HepG2 (cell line): ENCODE data around the gene STOML2. TPM values are rescaled to one million over a fixed set of nuclear protein-coding genes. Genes with fewer than 3 reads are reported as not detected.

Source experiments
- ATAC-seq: fragments of 200-7000 bp; cut with Tn5 transposase; 3 replicates; pipeline ENCODE4 v1.9.1; 2020; ENCODE audit warnings: mild to moderate bottlenecking, moderate library complexity
- BruUV-seq: library from RNA; stranded (reverse); fragments of 400-500 nt; replicated peaks from 2 replicates; lab custom pipeline; 2021; lab: Mats Ljungman, UMichigan
- CTCF ChIA-PET: fragments of 300-600 bp; formaldehyde crosslinking; extraction: SDS; loops from one replicate; lab custom pipeline; 2021; ENCODE audit warnings: low total read pairs, inconsistent platforms, low intra/inter-chr PET ratio; lab: Yijun Ruan, JAX
- POLR2A ChIA-PET: fragments of 350-600 bp; sonication (Branson Sonifier 250); formaldehyde crosslinking; loops from one replicate; lab custom pipeline; 2020; ENCODE audit warnings: antibody characterized with exemption, inconsistent platforms; lab: Yijun Ruan, JAX
- DNase-seq: peaks from one replicate; pipeline ENCODE4 v3.0.0-alpha.2; 2015; ENCODE audit warnings: low spot score
- FAIRE-seq: peaks from 3 replicates; lab custom pipeline; 2011; peaks lifted over from hg19 to GRCh38; lab: Jason Lieb, UNC
- H2AFZ ChIP-seq: one replicate; pipeline ENCODE4 v1.6.1; 2011; ENCODE audit warnings: low read length, inconsistent platforms
- H3K27ac ChIP-seq: fragments of 300-600 bp; 3 replicates; pipeline ENCODE4 v1.8.0; 2011; ENCODE audit warnings: mixed run types, mild to moderate bottlenecking, mixed read lengths, low read length, inconsistent platforms; ENCODE audit not compliant: insufficient read depth; ENCODE audit errors: extremely low read length
- H3K27me3 ChIP-seq, 2 experiments: fragments of 200-600 bp in 1 of 2; 2 replicates in 1 of 2; 3 replicates in 1 of 2; pipeline versions ENCODE4 v1.6.0 to v1.8.0; 2011; ENCODE audit warnings: low read length in 2 of 2, mild to moderate bottlenecking in 2 of 2, moderate library complexity in 2 of 2, inconsistent platforms in 1 of 2; ENCODE audit not compliant: insufficient read depth in 2 of 2, control insufficient read depth in 1 of 2
- H3K36me3 ChIP-seq, 2 experiments: fragments of 200-600 bp in 1 of 2; replicated peaks in 1 of 2; 2 replicates in 1 of 2; 3 replicates in 1 of 2; pipeline versions ENCODE4 v1.5.1 to v1.8.0; 2011; ENCODE audit warnings: low read length in 2 of 2, inconsistent platforms in 1 of 2; ENCODE audit not compliant: insufficient read depth in 2 of 2, control insufficient read depth in 1 of 2
- H3K4me1 ChIP-seq: 2 replicates; pipeline ENCODE4 v1.5.1; 2012; ENCODE audit warnings: low read length, inconsistent platforms; ENCODE audit not compliant: insufficient read depth
- H3K4me2 ChIP-seq: 2 replicates; pipeline ENCODE4 v1.6.0; 2011; ENCODE audit warnings: low read depth, low read length, inconsistent platforms
- H3K4me3 ChIP-seq, 3 experiments: fragments of 200-600 bp in 1 of 3; sonication (generic), shearing (Covaris generic) in 1 of 3; replicated peaks in 1 of 3; 2 replicates each; pipeline ENCODE4 v1.5.1; 2011 to 2016; ENCODE audit warnings: low read length in 3 of 3, inconsistent platforms in 2 of 3, low read depth in 2 of 3, mild to moderate bottlenecking in 2 of 3, control low read depth in 1 of 3, mixed read lengths in 1 of 3; ENCODE audit not compliant: insufficient read depth in 1 of 3
- H3K79me2 ChIP-seq: one replicate; pipeline ENCODE4 v1.6.1; 2011; ENCODE audit warnings: low read length, inconsistent platforms; ENCODE audit not compliant: insufficient read depth
- H3K9ac ChIP-seq: 2 replicates; pipeline ENCODE4 v1.6.0; 2011; ENCODE audit warnings: mild to moderate bottlenecking, low read depth, low read length, inconsistent platforms; ENCODE audit not compliant: insufficient read depth
- H3K9me3 ChIP-seq: 2 replicates; pipeline ENCODE4 v1.5.1; 2012; ENCODE audit warnings: mild to moderate bottlenecking, low read length
- H4K20me1 ChIP-seq: 2 replicates; pipeline ENCODE4 v1.6.0; 2011; ENCODE audit warnings: inconsistent platforms, mild to moderate bottlenecking, low read length, moderate library complexity; ENCODE audit not compliant: insufficient read depth
- BCL3 ChIP-seq: sonication (generic); formaldehyde crosslinking; IDR thresholded peaks from 2 replicates; pipeline ENCODE4 v1.5.1; 2020; ENCODE audit warnings: mild to moderate bottlenecking, missing genetic modification reagents, moderate library complexity
- GABPB1 ChIP-seq: IDR thresholded peaks from 2 replicates; pipeline ENCODE4 v1.6.1; 2016; ENCODE audit warnings: mild to moderate bottlenecking, missing genetic modification reagents, moderate library complexity, missing compliant biosample characterization
- MEIS1 ChIP-seq: sonication (generic); formaldehyde crosslinking; IDR thresholded peaks from 2 replicates; pipeline ENCODE4 v1.9.0; 2021; ENCODE audit warnings: mild to moderate bottlenecking, missing genetic modification reagents, moderate library complexity, borderline replicate concordance
- NR1H2 ChIP-seq: sonication (generic); formaldehyde crosslinking; IDR thresholded peaks from 2 replicates; pipeline ENCODE4 v1.8.1; 2022; ENCODE audit warnings: low read depth, missing genetic modification reagents, borderline replicate concordance
- POLR2AphosphoS5 ChIP-seq: IDR thresholded peaks from 2 replicates; pipeline ENCODE4 v1.6.1; 2012; ENCODE audit warnings: low read depth, low read length
- RBM22 ChIP-seq: fragments of 200-400 bp; formaldehyde crosslinking; optimal IDR thresholded peaks from 2 replicates; pipeline ENCODE3; 2017; ENCODE audit warnings: mild to moderate bottlenecking, low read length, moderate library complexity
- RXRA ChIP-seq: sonication (generic); formaldehyde crosslinking; IDR thresholded peaks from 2 replicates; pipeline ENCODE4 v1.5.1; 2020; ENCODE audit warnings: missing genetic modification reagents
- RXRB ChIP-seq: IDR thresholded peaks from 2 replicates; pipeline ENCODE4 v1.6.1; 2016; ENCODE audit warnings: borderline replicate concordance, missing genetic modification reagents, missing compliant biosample characterization
- SMYD3 ChIP-seq: sonication (generic); formaldehyde crosslinking; IDR thresholded peaks from 2 replicates; pipeline ENCODE4 v1.8.1; 2023; ENCODE audit warnings: mild to moderate bottlenecking, missing genetic modification reagents
- ZFP62 ChIP-seq: sonication (generic); formaldehyde crosslinking; IDR thresholded peaks from 2 replicates; pipeline ENCODE4 v1.4.0; 2020; ENCODE audit warnings: missing genetic modification reagents
- ZNF337 ChIP-seq: sonication (generic); formaldehyde crosslinking; IDR thresholded peaks from 2 replicates; pipeline ENCODE4 v1.5.1; 2020; ENCODE audit warnings: missing genetic modification reagents, low read depth, mild to moderate bottlenecking, borderline replicate concordance
- ZNF354B ChIP-seq: sonication (generic); formaldehyde crosslinking; IDR thresholded peaks from 2 replicates; pipeline ENCODE4 v1.8.0; 2022; ENCODE audit warnings: mild to moderate bottlenecking, missing genetic modification reagents
- ZNF709 ChIP-seq: sonication (generic); formaldehyde crosslinking; IDR thresholded peaks from 2 replicates; pipeline ENCODE4 v1.5.0; 2020; ENCODE audit warnings: mild to moderate bottlenecking, missing genetic modification reagents
- ZNF839 ChIP-seq: sonication (generic); formaldehyde crosslinking; IDR thresholded peaks from 2 replicates; pipeline ENCODE4 v1.4.0; 2020; ENCODE audit warnings: missing genetic modification reagents, mild to moderate bottlenecking, borderline replicate concordance
- WGBS: methylation state at CpG from one replicate; pipeline ENCODE4 v1.1.6; 2017; ENCODE audit warnings: low lambda C conversion rate; 5-methylcytosine and 5-hydroxymethylcytosine counted together
- in situ Hi-C: cut with HindIII; loops from 2 replicates; pipeline ENCODE4 v1.10.0; 2017; ENCODE audit warnings: low pct_unique_long_range_greater_than_20kb; ENCODE audit not compliant: extremely low pct_ligation_motif_present
- intact Hi-C: fragments of 100-400 bp; cut with micrococcal nuclease; formaldehyde crosslinking; loops from one replicate; pipeline ENCODE4 v1.10.0; 2022; ENCODE audit not compliant: unreplicated experiment
- polyA plus RNA-seq, 8 experiments: library from polyadenylated mRNA; depleted of rRNA in 3 of 8; stranded (reverse) in 7 of 8; unstranded in 1 of 8; fragments of >200 nt; fragmentation: Illumina TruSeq in 4 of 8; extraction: Trizol in 4 of 8; gene quantifications; 2 replicates each; pipeline versions ENCODE4 v1.2.1 to v1.2.3, GENCODE V29; 2011 to 2016; ENCODE audit warnings: low read depth in 4 of 8, missing spikeins in 1 of 8, mixed read lengths in 1 of 8; ENCODE audit not compliant: insufficient read depth in 1 of 8
- total RNA-seq, 5 experiments: library from RNA; depleted of rRNA; stranded (reverse); fragments of >200 nt; fragmentation: Illumina TruSeq; extraction: Trizol; gene quantifications; 2 replicates each; pipeline ENCODE4 v1.2.3, GENCODE V29; 2016; ENCODE audit warnings: low read depth in 1 of 5
- TF ChIP-seq, protein P1 (sequence below): sonication (generic); formaldehyde crosslinking; IDR thresholded peaks from 2 replicates; pipeline ENCODE4 v1.8.0; 2022; ENCODE audit warnings: mild to moderate bottlenecking, missing genetic modification reagents
- TF ChIP-seq, protein P2 (sequence below): IDR thresholded peaks from 2 replicates; pipeline ENCODE4 v1.6.1; 2016; ENCODE audit warnings: low read depth
- TF ChIP-seq, protein P3 (sequence below): sonication (generic); formaldehyde crosslinking; IDR thresholded peaks from 2 replicates; pipeline ENCODE4 v1.4.0; 2020; ENCODE audit warnings: missing genetic modification reagents, borderline replicate concordance

STOML2 gene
- total and polyA plus RNA-seq, 2 of the 13 experiments (the other 11 are each of a cell fraction or from before 2014, with no cell fraction given) = 245 to 250 TPM

- ChIA-PET POLR2A (no interaction called here), CTCF (no interaction called here)
- BruUV-seq = no TSS peak
- in situ Hi-C loops = no loop called here
- Histone ChIP-seq H3K79me2 (no peaks in the 10 kb centered on the region), H2AFZ (no peak overlapping the region), H3K27ac (no peak overlapping the region), H3K4me3 (no peak overlapping the region), H3K4me2 (no peak overlapping the region), H3K27me3 (no peaks in the 10 kb centered on the region; a peak in 1 of 5 replicates), H3K9ac (no peak overlapping the region), H3K4me1 (peaks cover 33% of the 10 kb centered on the region), H4K20me1 (no peaks in the 10 kb centered on the region), H3K9me3 (no peaks in the 10 kb centered on the region), H3K36me3 (peaks cover 0 to 4% of the 10 kb centered on the region in 2 experiments; a peak in 1 of 5 replicates)
- FAIRE-seq (no peak), DNase-seq (no peak), ATAC-seq (no peak)
- 80% methylated on average over 6 of the region's 6 CpGs for WGBS
- intact Hi-C loops = no loop called here
- TF ChIP-seq ZNF709 (no peak), ZNF354B (CRISPR knock-in tag) (no peak), RXRA (CRISPR knock-in tag) (no peak), RBM22 (no peak), BCL3 (CRISPR knock-in tag) (no peak), ZNF839 (no peak), NR1H2 (no peak), SMYD3 (CRISPR knock-in tag) (no peak), MEIS1 (CRISPR knock-in tag) (no peak), ZNF337 (CRISPR knock-in tag) (no peak), GABPB1 (CRISPR knock-in tag) (no peak), RXRB (CRISPR knock-in tag) (no peak), POLR2AphosphoS5 (no peak), ZFP62 (CRISPR knock-in tag) (no peak)
- TF ChIP-seq, protein P1, sequence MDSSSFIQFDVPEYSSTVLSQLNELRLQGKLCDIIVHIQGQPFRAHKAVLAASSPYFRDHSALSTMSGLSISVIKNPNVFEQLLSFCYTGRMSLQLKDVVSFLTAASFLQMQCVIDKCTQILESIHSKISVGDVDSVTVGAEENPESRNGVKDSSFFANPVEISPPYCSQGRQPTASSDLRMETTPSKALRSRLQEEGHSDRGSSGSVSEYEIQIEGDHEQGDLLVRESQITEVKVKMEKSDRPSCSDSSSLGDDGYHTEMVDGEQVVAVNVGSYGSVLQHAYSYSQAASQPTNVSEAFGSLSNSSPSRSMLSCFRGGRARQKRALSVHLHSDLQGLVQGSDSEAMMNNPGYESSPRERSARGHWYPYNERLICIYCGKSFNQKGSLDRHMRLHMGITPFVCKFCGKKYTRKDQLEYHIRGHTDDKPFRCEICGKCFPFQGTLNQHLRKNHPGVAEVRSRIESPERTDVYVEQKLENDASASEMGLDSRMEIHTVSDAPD (CRISPR knock-in tag) = no peak
- TF ChIP-seq, protein P2, sequence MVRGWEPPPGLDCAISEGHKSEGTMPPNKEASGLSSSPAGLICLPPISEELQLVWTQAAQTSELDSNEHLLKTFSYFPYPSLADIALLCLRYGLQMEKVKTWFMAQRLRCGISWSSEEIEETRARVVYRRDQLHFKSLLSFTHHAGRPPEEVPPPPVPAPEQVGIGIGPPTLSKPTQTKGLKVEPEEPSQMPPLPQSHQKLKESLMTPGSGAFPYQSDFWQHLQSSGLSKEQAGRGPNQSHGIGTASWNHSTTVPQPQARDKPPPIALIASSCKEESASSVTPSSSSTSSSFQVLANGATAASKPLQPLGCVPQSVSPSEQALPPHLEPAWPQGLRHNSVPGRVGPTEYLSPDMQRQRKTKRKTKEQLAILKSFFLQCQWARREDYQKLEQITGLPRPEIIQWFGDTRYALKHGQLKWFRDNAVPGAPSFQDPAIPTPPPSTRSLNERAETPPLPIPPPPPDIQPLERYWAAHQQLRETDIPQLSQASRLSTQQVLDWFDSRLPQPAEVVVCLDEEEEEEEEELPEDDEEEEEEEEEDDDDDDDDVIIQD (CRISPR knock-in tag) = no peak
- TF ChIP-seq, protein P3, sequence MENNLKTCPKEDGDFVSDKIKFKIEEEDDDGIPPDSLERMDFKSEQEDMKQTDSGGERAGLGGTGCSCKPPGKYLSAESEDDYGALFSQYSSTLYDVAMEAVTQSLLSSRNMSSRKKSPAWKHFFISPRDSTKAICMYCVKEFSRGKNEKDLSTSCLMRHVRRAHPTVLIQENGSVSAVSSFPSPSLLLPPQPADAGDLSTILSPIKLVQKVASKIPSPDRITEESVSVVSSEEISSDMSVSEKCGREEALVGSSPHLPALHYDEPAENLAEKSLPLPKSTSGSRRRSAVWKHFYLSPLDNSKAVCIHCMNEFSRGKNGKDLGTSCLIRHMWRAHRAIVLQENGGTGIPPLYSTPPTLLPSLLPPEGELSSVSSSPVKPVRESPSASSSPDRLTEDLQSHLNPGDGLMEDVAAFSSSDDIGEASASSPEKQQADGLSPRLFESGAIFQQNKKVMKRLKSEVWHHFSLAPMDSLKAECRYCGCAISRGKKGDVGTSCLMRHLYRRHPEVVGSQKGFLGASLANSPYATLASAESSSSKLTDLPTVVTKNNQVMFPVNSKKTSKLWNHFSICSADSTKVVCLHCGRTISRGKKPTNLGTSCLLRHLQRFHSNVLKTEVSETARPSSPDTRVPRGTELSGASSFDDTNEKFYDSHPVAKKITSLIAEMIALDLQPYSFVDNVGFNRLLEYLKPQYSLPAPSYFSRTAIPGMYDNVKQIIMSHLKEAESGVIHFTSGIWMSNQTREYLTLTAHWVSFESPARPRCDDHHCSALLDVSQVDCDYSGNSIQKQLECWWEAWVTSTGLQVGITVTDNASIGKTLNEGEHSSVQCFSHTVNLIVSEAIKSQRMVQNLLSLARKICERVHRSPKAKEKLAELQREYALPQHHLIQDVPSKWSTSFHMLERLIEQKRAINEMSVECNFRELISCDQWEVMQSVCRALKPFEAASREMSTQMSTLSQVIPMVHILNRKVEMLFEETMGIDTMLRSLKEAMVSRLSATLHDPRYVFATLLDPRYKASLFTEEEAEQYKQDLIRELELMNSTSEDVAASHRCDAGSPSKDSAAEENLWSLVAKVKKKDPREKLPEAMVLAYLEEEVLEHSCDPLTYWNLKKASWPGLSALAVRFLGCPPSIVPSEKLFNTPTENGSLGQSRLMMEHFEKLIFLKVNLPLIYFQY (CRISPR knock-in tag) = no peak
Measured at GRCh38 chr9:35108461-35108860, 5.5 kb upstream of the STOML2 start.
